NCI-H1092 (cell line): ENCODE measurements around the gene ODAD3.
"Not testable (repeated sequence)": the region's sequence is repeated elsewhere in the genome, so short reads cannot be mapped to it uniquely, and the experiment has no call there.

Source experiments
- DNase-seq: peaks from one replicate; lab custom pipeline; 2025; lab: John Stamatoyannopoulos, UW

Gene ODAD3

DNA sequence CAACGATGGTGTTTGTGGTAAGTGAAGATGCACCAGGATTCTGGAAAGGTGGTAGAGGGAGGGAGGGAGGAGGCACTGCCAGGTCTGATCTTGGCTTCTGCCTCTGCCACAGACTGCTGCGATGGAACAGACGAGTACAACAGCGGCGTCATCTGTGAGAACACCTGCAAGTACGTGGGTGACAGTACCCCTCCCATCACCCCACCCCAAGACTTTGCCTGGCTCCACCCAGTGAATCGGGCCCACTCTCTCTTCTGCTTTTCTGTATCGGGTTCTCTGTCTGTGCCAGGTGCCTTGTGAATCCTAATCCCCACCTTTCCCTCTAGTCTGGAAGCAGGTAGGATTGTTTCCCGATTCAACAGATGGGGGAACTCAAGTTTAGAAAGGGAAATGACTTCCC, 3.0 kb upstream of the ODAD3 start:
- DNase-seq: no peak

DNA sequence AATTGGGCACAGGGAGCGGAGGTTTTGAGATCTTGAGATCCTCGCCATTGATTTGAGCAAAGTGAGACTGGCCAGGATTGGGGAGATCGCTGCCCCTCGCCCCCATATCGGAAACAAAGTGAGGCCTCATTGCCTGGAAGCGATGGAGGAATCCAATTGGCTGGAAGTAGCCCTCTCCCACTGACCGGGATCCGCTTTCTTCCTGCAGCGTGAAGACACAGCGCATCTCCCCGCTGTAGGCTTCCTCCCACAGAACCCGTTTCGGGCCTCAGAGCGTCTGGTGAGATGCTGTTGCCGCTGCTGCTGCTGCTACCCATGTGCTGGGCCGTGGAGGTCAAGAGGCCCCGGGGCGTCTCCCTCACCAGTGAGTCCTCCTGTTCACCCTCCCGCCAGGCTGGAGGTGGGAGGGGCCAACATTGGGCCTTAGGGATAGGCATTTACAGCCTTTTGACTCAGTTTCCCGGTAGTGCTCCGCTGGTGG, 952 bp upstream of the ODAD3 start:
- DNase-seq: no peak

DNA sequence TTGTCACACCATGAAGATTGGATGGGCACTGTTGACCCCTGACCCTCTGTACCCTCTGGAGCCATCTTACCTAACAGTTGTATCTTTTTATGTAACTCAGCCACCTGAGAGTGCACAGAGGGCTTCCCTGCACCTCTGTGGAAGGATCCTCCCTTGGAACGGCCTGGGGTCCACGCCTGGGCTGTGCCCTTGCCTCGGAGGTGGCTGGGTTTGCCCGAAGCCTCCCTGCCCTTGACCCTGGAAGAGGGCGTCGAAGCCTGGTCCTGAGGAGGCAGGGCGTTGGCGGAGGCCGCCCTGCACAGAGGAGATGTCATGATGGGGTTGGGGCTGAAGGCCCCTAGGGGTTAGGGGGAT, 241 bp downstream of the ODAD3 start:
- no peak for DNase-seq

DNA sequence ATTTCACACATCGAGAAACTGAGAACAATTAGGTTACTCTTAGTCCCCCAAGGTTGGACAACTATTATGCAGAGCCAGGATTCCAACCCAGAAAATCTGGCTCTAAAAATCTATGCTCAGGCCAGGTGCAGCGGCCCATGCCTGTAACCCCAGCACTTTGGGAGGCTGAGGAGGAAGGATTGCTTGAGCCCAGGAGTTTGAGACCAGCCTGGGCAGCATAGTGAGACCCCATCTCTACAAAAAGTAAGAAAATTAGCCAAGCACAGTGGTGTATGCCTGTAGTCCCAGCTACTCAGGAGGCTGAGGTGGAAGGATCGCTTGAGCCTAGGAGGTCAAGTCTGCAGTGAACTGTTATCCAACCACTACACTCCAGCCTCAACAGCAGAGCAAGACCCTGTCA, 1.4 kb downstream of the ODAD3 start:
- DNase-seq: not testable (repeated sequence)

DNA sequence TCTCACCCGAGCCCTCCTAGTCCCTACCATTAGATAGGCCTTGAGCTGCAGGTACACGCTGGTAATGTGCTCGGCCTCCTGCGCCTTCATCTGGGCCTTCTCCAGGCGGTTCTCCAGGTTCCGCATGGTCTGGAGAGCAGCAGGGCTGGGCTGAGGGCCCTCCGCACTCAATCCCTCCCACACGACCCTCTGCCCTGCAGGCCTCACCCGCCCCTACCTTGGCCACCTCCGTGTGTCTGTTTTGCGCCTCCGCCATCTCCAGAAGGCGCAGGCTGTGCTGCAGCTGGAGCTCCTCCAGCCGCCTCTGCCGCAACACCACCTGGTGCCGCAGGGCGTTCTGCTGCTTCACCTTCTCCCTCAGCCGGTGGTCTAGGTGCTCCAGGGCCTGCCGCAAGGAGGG, 8.3 kb downstream of the ODAD3 start:
- no peak for DNase-seq

- no peak for DNase-seq
Observed at GRCh38 chr19:11425719-11426457, 9.0 kb downstream of the ODAD3 start.

DNA sequence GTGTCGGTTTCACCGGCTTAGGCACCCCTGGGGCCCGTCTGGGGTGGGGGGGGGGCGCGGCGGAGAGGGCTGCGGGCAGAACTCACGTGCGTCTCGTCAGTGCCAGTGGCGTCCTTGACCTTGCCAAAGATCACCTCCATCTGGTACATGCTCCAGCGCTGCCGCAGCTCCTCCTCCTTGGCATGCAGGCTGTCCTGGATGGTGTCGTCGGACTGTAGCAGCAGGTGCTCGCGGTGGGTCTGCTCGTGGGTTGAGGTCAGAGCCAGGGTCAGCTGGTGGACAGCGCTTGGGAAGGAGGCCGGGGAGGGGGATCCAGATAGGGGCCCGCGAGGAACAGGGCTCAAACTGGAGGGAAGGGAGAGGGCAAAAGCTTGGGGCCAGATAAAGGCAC, 11.1 kb downstream of the ODAD3 start:
- no peak for DNase-seq

- DNase-seq: no peak
Observed at GRCh38 chr19:11423164-11423790, 11.6 kb downstream of the ODAD3 start.

GRCh38 chr19:11422163-11423065, 12.5 kb downstream of the ODAD3 start:
- DNase-seq: no peak

GRCh38 chr19:11421371-11422098, 13.4 kb downstream of the ODAD3 start:
- DNase-seq: no peak

DNA sequence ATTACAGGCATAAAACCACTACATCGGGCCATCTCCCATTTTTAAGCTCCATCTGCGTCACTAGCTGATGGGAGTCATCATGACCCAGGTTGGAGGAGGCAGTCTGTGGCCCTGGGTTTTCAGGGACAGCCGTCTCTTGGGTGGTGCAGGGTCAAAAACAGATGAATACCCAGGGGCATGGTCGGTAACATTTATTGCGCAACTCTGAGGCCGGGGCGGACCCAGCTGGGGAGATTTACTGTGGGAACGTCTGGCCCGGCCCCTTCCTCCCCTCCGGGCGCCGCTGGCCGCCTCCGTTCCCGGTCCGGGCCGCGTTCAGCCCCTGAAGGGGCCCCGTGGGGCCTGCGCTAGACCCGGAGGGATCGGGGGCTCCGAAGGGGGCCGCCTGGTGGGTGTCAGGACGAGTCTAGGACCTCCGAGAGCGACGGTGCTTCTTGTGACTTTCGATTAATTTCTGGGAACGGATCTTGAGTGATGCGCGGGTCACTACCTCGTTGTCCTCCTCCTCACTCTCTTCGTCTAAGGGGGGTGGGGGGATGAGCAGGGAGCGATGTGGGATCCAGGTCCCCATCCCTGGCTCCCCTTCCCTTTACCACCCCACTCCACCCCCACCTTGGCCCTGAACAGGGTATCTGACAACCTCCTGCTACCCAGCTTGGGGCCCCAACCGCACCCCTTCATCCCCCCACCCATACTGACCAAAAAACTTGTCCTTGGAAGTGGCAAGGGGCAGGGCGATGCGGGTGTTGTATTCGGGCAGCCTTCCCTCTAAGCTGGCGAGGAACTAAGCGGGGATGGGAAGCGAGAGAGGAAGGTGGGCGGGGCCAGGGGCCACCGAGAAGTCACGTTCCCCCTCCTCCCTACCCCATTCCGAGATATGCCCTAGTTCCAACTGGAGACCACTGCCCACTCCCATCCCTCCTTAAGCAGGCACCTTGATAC, 14.2 kb downstream of the ODAD3 start:
- no peak for DNase-seq

- no peak for DNase-seq
Observed at GRCh38 chr19:11418549-11419506, 16.1 kb downstream of the ODAD3 start, which contains the start of gene RGL3. TSS of gene RGL3 (minus strand) at chr19:11419314. CDS start at chr19:11419278, 36 bp downstream.

GRCh38 chr19:11418094-11418548, 16.8 kb downstream of the ODAD3 start:
- DNase-seq: no peak

DNA sequence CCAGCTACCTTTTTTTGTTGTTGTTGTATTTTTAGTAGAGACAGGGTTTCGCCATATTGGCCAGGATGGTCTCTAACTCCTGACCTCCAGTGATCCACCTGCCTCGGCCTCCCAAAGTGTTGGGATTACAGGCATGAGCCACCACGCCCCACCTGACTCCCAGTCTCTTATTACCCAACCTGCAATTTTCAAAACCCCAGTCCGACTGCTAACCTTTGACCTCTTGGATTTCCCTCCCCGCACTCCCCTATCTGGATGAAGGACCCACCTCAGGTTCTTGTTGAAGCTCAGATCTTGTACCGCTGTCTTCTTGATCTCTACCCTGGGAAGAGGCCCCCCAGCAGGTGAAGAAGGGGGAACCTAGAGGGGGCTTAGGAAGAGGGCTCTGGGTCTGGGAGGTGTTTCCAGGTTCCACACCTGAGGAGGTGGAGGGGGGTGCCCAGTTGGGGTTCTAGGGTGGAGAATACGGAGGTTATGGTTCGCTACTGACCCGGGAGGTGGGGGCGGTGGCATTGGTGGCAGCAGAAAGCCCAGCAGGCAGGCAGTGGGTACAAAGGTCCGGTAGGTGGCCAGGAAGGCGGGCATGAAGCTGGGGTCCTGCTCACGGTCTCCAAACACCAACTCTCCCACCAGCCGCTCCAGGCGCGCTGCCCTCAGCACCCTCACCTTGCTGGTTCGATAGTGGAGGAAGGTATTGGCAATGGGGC, 18.4 kb downstream of the ODAD3 start:
- no peak for DNase-seq

DNA sequence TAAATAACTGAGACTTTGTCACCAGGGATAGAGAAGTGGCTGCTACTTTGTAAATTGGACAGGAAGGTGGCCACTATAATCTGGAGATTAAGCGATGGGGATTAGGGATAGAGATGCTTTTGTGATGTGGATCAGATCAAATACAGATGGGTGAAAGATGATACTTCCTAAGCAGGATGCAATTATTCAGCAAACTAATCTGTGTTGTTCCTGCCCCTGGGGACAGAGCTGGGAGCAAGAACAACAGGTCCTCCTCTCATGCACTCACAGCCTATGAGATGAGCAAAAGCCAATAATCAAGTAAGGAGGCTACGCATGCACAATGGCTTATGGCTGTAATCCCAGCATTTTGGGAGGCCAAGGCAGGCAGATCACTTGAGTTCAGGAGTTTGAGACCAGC, 20.4 kb downstream of the ODAD3 start:
- DNase-seq: no peak

DNA sequence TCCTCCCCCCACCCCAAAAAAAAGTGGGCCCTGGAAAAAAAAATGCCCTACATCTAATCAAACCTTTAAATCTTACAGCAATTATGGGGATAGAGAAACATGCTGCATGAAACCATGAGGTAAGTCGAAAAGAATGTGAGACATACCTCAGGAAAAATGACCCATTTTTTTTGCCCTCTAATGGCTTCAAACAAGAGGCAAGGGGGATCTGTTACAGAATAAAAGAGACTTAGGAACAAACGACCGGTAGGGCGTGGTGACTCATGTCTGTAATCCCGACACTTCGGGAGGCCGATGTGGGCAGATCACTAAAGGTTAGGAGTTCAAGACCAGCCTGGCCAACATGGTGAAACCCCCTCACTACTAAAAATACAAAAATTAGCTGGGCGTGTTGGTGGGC, 24.2 kb downstream of the ODAD3 start:
- DNase-seq: no peak

- DNase-seq: no peak
Observed at GRCh38 chr19:11408591-11408990, 26.3 kb downstream of the ODAD3 start.

DNA sequence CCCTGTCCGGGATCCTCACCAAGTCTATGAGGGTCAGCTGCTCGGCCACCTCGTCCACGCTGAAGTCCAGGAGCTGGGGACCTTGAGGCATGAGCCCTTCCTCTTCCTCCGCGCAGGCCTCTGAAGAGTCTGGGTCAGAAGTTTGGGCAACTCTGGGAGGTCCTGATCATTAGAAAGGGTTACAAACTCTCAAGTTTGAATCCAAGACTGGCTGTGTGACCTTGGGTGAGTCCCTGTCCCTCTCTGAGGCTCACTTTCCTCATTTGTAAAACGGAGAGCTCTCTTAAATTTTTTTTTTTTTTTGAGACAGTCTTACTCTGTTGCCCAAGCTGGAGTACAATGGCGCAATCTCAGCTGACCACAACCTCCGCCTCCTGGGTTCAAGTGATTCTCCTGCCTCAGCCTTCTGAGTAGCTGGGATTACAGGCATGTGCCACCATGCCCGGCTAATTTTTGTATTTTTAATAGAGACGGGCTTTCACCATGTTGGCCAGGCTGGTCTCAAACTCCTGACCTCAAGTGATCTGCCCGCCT, 28.2 kb downstream of the ODAD3 start:
- DNase-seq: not testable (repeated sequence)
